OCI-LY7 (cell line): ENCODE results near the gene FLVCR2. TPM values are rescaled to one million over a fixed set of nuclear protein-coding genes. Genes with fewer than 3 reads are reported as not detected.

Experiments
- BruUV-seq: library from RNA; stranded (reverse); fragments of 400-500 nt; replicated peaks from 2 replicates; lab custom pipeline; 2021; lab: Mats Ljungman, UMichigan
- CTCF ChIA-PET: fragments of 300-600 bp; sonication (Branson Sonifier 250); formaldehyde crosslinking; loops from one replicate; lab custom pipeline; 2022; ENCODE audit warnings: antibody characterized with exemption; ENCODE audit not compliant: unreplicated experiment; lab: Charles Lee
- POLR2A ChIA-PET: fragments of 300-600 bp; sonication (Branson Sonifier 250); formaldehyde crosslinking; loops from one replicate; lab custom pipeline; 2022; ENCODE audit warnings: antibody characterized with exemption; lab: Charles Lee
- DNase-seq: peaks from one replicate; pipeline ENCODE4 v3.0.0-alpha.2; 2015; ENCODE audit warnings: low spot score
- H2AFZ ChIP-seq: fragments of 200-600 bp; sonication (generic), shearing (Covaris generic); 2 replicates; pipeline ENCODE4 v1.6.1; 2014; ENCODE audit warnings: mild to moderate bottlenecking, antibody characterized with exemption, low read length, moderate library complexity
- H3K27ac ChIP-seq: fragments of 200-600 bp; sonication (generic); 2 replicates; pipeline ENCODE4 v1.5.1; 2014; ENCODE audit warnings: mixed run types, low read depth, mild to moderate bottlenecking, moderate library complexity, low read length, inconsistent platforms; ENCODE audit not compliant: poor library complexity, severe bottlenecking
- H3K36me3 ChIP-seq: fragments of 200-600 bp; sonication (generic); 2 replicates; pipeline ENCODE4 v1.6.1; 2014; ENCODE audit warnings: mild to moderate bottlenecking, antibody characterized with exemption, low read length, moderate library complexity, mixed read lengths; ENCODE audit not compliant: insufficient read depth
- H3K4me1 ChIP-seq: fragments of 200-600 bp; sonication (generic); 2 replicates; pipeline ENCODE4 v1.5.1; 2014; ENCODE audit warnings: mild to moderate bottlenecking, low read length; ENCODE audit not compliant: insufficient read depth, poor library complexity, severe bottlenecking
- H3K4me2 ChIP-seq: fragments of 200-600 bp; sonication (generic); 2 replicates; pipeline ENCODE4 v1.6.1; 2014; ENCODE audit warnings: mild to moderate bottlenecking, low read length
- H3K4me3 ChIP-seq: fragments of 200-600 bp; sonication (generic); 2 replicates; pipeline ENCODE4 v1.5.1; 2014; ENCODE audit warnings: mild to moderate bottlenecking, low read depth, low read length; ENCODE audit not compliant: poor library complexity, severe bottlenecking
- H3K79me2 ChIP-seq: fragments of 200-600 bp; sonication (generic); 2 replicates; pipeline ENCODE4 v1.6.1; 2016; ENCODE audit warnings: low read depth, mild to moderate bottlenecking, low read length, moderate library complexity, mixed read lengths; ENCODE audit not compliant: insufficient read depth
- H3K9me2 ChIP-seq: fragments of 200-600 bp; sonication (generic); 2 replicates; pipeline ENCODE4 v1.6.1; 2016; ENCODE audit warnings: mild to moderate bottlenecking, low read length, mixed read lengths; ENCODE audit not compliant: insufficient read depth
- H3K9me3 ChIP-seq: fragments of 200-600 bp; sonication (generic); 2 replicates; pipeline ENCODE4 v1.6.1; 2014; ENCODE audit warnings: mild to moderate bottlenecking, mixed run types, low read length, mixed read lengths
- H4K20me1 ChIP-seq: fragments of 200-600 bp; sonication (generic); 2 replicates; pipeline ENCODE4 v1.6.1; 2014; ENCODE audit warnings: mild to moderate bottlenecking, antibody characterized with exemption, low read length, moderate library complexity, mixed read lengths; ENCODE audit not compliant: insufficient read depth
- CTCF ChIP-seq: fragments of 200-600 bp; sonication (generic); conservative IDR thresholded peaks from 2 replicates; pipeline ENCODE4 v1.5.1; 2014; ENCODE audit warnings: mild to moderate bottlenecking, antibody characterized with exemption, low read length, moderate library complexity, mixed read lengths
- EZH2phosphoT487 ChIP-seq: fragments of 200-600 bp; sonication (generic); IDR thresholded peaks from 2 replicates; pipeline ENCODE4 v1.6.1; 2018; ENCODE audit warnings: low read depth, borderline replicate concordance, mild to moderate bottlenecking, mixed run types, antibody characterized with exemption, low read length, moderate library complexity, mixed read lengths
- intact Hi-C: fragments of 100-400 bp; cut with micrococcal nuclease; formaldehyde crosslinking; loops from one replicate; pipeline ENCODE4 v1.10.0; 2022; ENCODE audit not compliant: unreplicated experiment
- total RNA-seq, 2 experiments: library from RNA; depleted of rRNA in 1 of 2; stranded (reverse); fragments of >200 nt in 1 of 2; shearing (Covaris generic) in 1 of 2; gene quantifications; 2 replicates each; pipeline ENCODE4 v1.2.3, GENCODE V29; 2014 to 2022

Gene FLVCR2
- total RNA-seq, 2 experiments from 2014 or later = not detected

DNA sequence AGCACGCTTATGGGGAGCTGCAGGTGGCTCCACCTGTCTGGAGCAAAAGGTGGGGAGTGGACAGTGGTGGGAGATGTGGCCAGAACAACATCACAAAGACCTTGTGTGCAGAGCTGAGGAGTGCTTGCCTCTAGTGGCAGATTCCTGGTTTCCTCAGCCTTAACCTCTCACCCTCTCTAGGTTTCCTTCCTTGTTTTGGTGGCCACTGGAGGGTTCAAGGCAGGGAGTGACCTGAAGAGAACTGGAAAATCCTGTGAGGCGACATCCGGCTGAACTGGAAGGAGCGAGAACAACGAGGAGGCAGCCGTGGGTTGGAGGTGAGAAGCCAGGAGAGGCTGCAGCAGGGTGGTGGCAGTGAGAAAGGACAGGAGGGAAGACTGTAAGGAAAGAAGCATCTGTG lies 6.3 kb upstream of the FLVCR2 start:
- Histone ChIP-seq H3K4me1 (no peaks in the 10 kb centered on the region), H3K79me2 (no peaks in the 10 kb centered on the region), H3K9me2 (no peaks in the 10 kb centered on the region), H4K20me1 (no peaks in the 10 kb centered on the region), H3K27ac (no peak overlapping the region), H3K9me3 (no peaks in the 10 kb centered on the region), H3K4me2 (no peak overlapping the region), H3K36me3 (no peaks in the 10 kb centered on the region), H3K4me3 (no peak overlapping the region), H2AFZ (no peak overlapping the region)
- TF ChIP-seq EZH2phosphoT487 = no peak
- TF ChIP-seq CTCF = no peak
- BruUV-seq = no TSS peak
- ChIA-PET CTCF (no interaction called here), POLR2A (no interaction called here)
- DNase-seq = no peak
- intact Hi-C loops = no loop called here

DNA sequence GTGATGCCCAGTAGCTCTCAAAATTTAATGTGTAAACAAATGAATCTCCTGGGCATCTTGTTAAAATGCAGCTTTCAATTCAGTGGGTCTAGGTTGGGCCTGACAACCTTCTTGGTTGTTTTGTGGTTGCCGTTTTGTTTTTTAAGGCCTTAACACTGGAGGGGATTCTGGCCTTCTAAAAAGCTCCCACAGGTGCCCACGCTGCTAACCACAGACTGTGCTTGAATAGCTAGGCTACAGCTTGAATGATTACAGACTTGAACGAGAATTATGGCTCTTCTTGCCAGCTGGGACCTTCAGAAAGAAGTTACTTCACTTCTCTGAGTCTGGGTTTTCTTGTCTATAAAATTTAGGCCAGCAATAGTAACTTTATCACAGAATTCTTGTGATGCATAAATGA lies 1.3 kb upstream of the FLVCR2 start:
- Histone ChIP-seq H3K36me3 (no peaks in the 10 kb centered on the region), H3K9me2 (no peaks in the 10 kb centered on the region), H3K27ac (no peak overlapping the region), H3K79me2 (no peaks in the 10 kb centered on the region), H2AFZ (no peak overlapping the region), H3K4me2 (no peak overlapping the region), H3K9me3 (no peaks in the 10 kb centered on the region), H3K4me1 (no peaks in the 10 kb centered on the region), H3K4me3 (no peak overlapping the region), H4K20me1 (no peaks in the 10 kb centered on the region)
- TF ChIP-seq EZH2phosphoT487 (no peak), CTCF (no peak)
- ChIA-PET POLR2A (interaction anchor here (0.6 kb wide), 1 partner anchor 308 kb away, joined by 7 read pairs; no protein-coding TSS in a partner anchor), CTCF (interaction anchor here (0.8 to 1.2 kb wide), 2 partner anchors 46 to 80 kb away, joined by 3 read pairs; no protein-coding TSS in a partner anchor)
- no TSS peak for BruUV-seq
- intact Hi-C loops = loop anchor here (1.0 kb wide), 1 partner anchor 77 kb away; no protein-coding TSS in a partner anchor
- DNase-seq = no peak

GRCh38 chr14:75577729-75578101 lies 705 bp upstream of the FLVCR2 start:
- Histone ChIP-seq H3K9me3 (no peaks in the 10 kb centered on the region), H3K4me2 (peak overlapping the region; percentile 1; the same call in 1 of the 2 replicates), H4K20me1 (no peaks in the 10 kb centered on the region), H3K27ac (no peak overlapping the region), H3K4me3 (no peak overlapping the region), H3K79me2 (no peaks in the 10 kb centered on the region), H3K36me3 (no peaks in the 10 kb centered on the region), H3K9me2 (no peaks in the 10 kb centered on the region), H3K4me1 (no peaks in the 10 kb centered on the region), H2AFZ (no peak overlapping the region)
- BruUV-seq = no TSS peak
- TF ChIP-seq CTCF = peak; percentile 79
- TF ChIP-seq EZH2phosphoT487 = no peak
- DNase-seq = peak; percentile 54
- ChIA-PET POLR2A (no interaction called here), CTCF (interaction anchor here (0.8 to 1.2 kb wide), 2 partner anchors 46 to 80 kb away, joined by 3 read pairs; no protein-coding TSS in a partner anchor)
- intact Hi-C loops = loop anchor here (1.0 kb wide), 1 partner anchor 77 kb away; no protein-coding TSS in a partner anchor
